ENCODE data around the gene CDT1. TPM values are rescaled to one million over a fixed set of nuclear protein-coding genes. Genes with fewer than 3 reads are reported as not detected.

CDT1 gene
- polyA plus RNA-seq, 1 of the 3 experiments (the other 2 are of a cell fraction), result 6.1 TPM

- Histone ChIP-seq H3K4me3 (ENCODE audit: low read depth in 2 of 2, low read length in 1 of 2) (no peak overlapping the region), H3K27me3 (ENCODE audit: insufficient read depth) (no peaks in the 10 kb centered on the region), H2AFZ (ENCODE audit: low read depth) (no peak overlapping the region), H3K4me1 (ENCODE audit: control insufficient read depth in 1 of 2, insufficient read depth in 2 of 2, low read depth in 1 of 2, low read length in 1 of 2) (no peaks in the 10 kb centered on the region), H3K27ac (ENCODE audit: low read depth in 2 of 2, low read length in 1 of 2) (no peak overlapping the region), H3K9me2 (no peaks in the 10 kb centered on the region), H3K36me3 (replicated peaks in 1 of 2; ENCODE audit: control insufficient read depth in 1 of 2, insufficient read depth in 2 of 2, low read length in 1 of 2) (peaks cover 0 to 8% of the 10 kb centered on the region in 2 experiments), H3K79me2 (ENCODE audit: insufficient read depth) (no peaks in the 10 kb centered on the region), H4K20me1 (ENCODE audit: insufficient read depth) (no peaks in the 10 kb centered on the region), H3K4me2 (no peak overlapping the region), H3K9ac (no peak overlapping the region), H3K9me3 (no peaks in the 10 kb centered on the region), H3F3A (replicated peaks; ENCODE audit: insufficient read depth) (no peaks in the 10 kb centered on the region)
- POLR2A ChIA-PET, result no interaction called here
- no peak for TF ChIP-seq USF1 (IDR thresholded peaks at IDR 0.05; ENCODE audit: borderline replicate concordance, low read depth)
- no peak for TF ChIP-seq RAD21 (IDR thresholded peaks at IDR 0.05; ENCODE audit: low read length)
- TF ChIP-seq TCF12 (IDR thresholded peaks at IDR 0.05), result no peak
- TF ChIP-seq PBX3 (IDR thresholded peaks at IDR 0.05), result no peak
- no peak for TF ChIP-seq GABPA (IDR thresholded peaks at IDR 0.05; ENCODE audit: low read depth)
- no peak for TF ChIP-seq EZH2phosphoT487 (IDR thresholded peaks at IDR 0.05; ENCODE audit: borderline replicate concordance, low read depth)
- CTCF ChIA-PET, result interaction anchor here (1.1 to 1.2 kb wide), 2 partner anchors 17 to 334 kb away, joined by 3 to 4 read pairs; no protein-coding TSS in a partner anchor
- 99% methylated on average over 9 of the region's 13 CpGs for WGBS (ENCODE audit: low lambda C conversion rate)
- no peak for DNase-seq
Measured at GRCh38 chr16:88833086-88833485, 29.5 kb downstream of the CDT1 start.

GRCh38 chr16:88834670-88835069, 31.1 kb downstream of the CDT1 start:
- no peak overlapping the region for H3K4me3 ChIP-seq (ENCODE audit: low read depth in 2 of 2, low read length in 1 of 2)
- no peaks in the 10 kb centered on the region for H3K9me3 ChIP-seq
- peaks cover 0 to 11% of the 10 kb centered on the region in 2 experiments for H3K36me3 ChIP-seq (replicated peaks in 1 of 2; ENCODE audit: control insufficient read depth in 1 of 2, insufficient read depth in 2 of 2, low read length in 1 of 2)
- H3K9ac ChIP-seq, result no peak overlapping the region
- H3K27ac ChIP-seq (ENCODE audit: low read depth in 2 of 2, low read length in 1 of 2), result no peak overlapping the region
- H4K20me1 ChIP-seq (ENCODE audit: insufficient read depth), result no peaks in the 10 kb centered on the region
- H3K27me3 ChIP-seq (ENCODE audit: insufficient read depth), result no peaks in the 10 kb centered on the region
- H3F3A ChIP-seq (replicated peaks; ENCODE audit: insufficient read depth), result no peaks in the 10 kb centered on the region
- DNase-seq, result no peak
- H3K4me1 ChIP-seq (ENCODE audit: control insufficient read depth in 1 of 2, insufficient read depth in 2 of 2, low read depth in 1 of 2, low read length in 1 of 2), result no peaks in the 10 kb centered on the region
- WGBS (ENCODE audit: low lambda C conversion rate), result no CpG with 5 or more reads among the region's 13 CpGs
- H2AFZ ChIP-seq (ENCODE audit: low read depth), result no peak overlapping the region
- H3K79me2 ChIP-seq (ENCODE audit: insufficient read depth), result no peaks in the 10 kb centered on the region
- H3K4me2 ChIP-seq, result no peak overlapping the region
- TF ChIP-seq CTCF (IDR thresholded peaks at IDR 0.05), result no peak
- TF ChIP-seq MXI1 (IDR thresholded peaks at IDR 0.05; ENCODE audit: low read depth, low read length), result no peak
- no peak for TF ChIP-seq IRF3 (IDR thresholded peaks at IDR 0.05; ENCODE audit: low read depth, low read length)
- TF ChIP-seq NFIC (IDR thresholded peaks at IDR 0.05; ENCODE audit: borderline replicate concordance), result no peak
- no peak for TF ChIP-seq MEF2A (IDR thresholded peaks at IDR 0.05; ENCODE audit: borderline replicate concordance, low read depth)
- POLR2A ChIA-PET, result no interaction called here
- no peaks in the 10 kb centered on the region for H3K9me2 ChIP-seq
- CTCF ChIA-PET, result no interaction called here

All from SK-N-SH (cell line).